H9 (cell line): ENCODE measurements around the gene TAOK2. TPM values are rescaled to one million over a fixed set of nuclear protein-coding genes. Genes with fewer than 3 reads are reported as not detected.
A peak's percentile ranks its signal among the peaks of the same experiment; 100 is the strongest.

Experiments used
- DNase-seq: peaks from one replicate; pipeline ENCODE4 v3.0.0-alpha.2; 2017
- H2AFZ ChIP-seq: one replicate; pipeline ENCODE4 v1.6.1; 2013; ENCODE audit warnings: mild to moderate bottlenecking, low read length, control low read depth, moderate library complexity
- H2AK5ac ChIP-seq: 2 replicates; pipeline ENCODE4 v1.6.1; 2013; ENCODE audit warnings: low read length, control low read depth, mixed read lengths; ENCODE audit not compliant: insufficient read length
- H2BK120ac ChIP-seq: one replicate; pipeline ENCODE4 v1.6.1; 2013; ENCODE audit warnings: low read depth, mild to moderate bottlenecking, low read length, control low read depth, inconsistent platforms; ENCODE audit not compliant: poor library complexity, severe bottlenecking
- H2BK12ac ChIP-seq: 2 replicates; pipeline ENCODE4 v1.6.1; 2013; ENCODE audit warnings: low read length, control low read depth, mixed read lengths, low read depth; ENCODE audit not compliant: insufficient read length
- H2BK15ac ChIP-seq: 2 replicates; pipeline ENCODE4 v1.6.1; 2013; ENCODE audit warnings: low read depth, low read length, control low read depth
- H2BK20ac ChIP-seq: one replicate; pipeline ENCODE4 v1.6.1; 2013; ENCODE audit warnings: low read depth, mild to moderate bottlenecking, low read length, control low read depth, inconsistent platforms; ENCODE audit not compliant: poor library complexity, severe bottlenecking
- H2BK5ac ChIP-seq: 2 replicates; pipeline ENCODE4 v1.6.1; 2013; ENCODE audit warnings: low read length, control low read depth, mixed read lengths; ENCODE audit not compliant: insufficient read length
- H3K14ac ChIP-seq: 2 replicates; pipeline ENCODE4 v1.6.1; 2013; ENCODE audit warnings: low read length, control low read depth; ENCODE audit not compliant: insufficient read depth
- H3K18ac ChIP-seq: 2 replicates; pipeline ENCODE4 v1.6.1; 2013; ENCODE audit warnings: low read depth, mild to moderate bottlenecking, mixed read lengths, low read length, control low read depth; ENCODE audit not compliant: insufficient read length
- H3K23ac ChIP-seq: 2 replicates; pipeline ENCODE4 v1.6.1; 2013; ENCODE audit warnings: low read length, control low read depth, mixed read lengths, low read depth; ENCODE audit not compliant: insufficient read length
- H3K23me2 ChIP-seq: 2 replicates; pipeline ENCODE4 v1.6.1; 2013; ENCODE audit warnings: low read depth, mild to moderate bottlenecking, mixed read lengths, low read length, control low read depth; ENCODE audit not compliant: insufficient read length, poor library complexity, severe bottlenecking
- H3K27ac ChIP-seq: 2 replicates; pipeline ENCODE4 v1.5.1; 2013; ENCODE audit warnings: low read length, control low read depth, mixed read lengths, low read depth; ENCODE audit not compliant: insufficient read length
- H3K27me3 ChIP-seq: 2 replicates; pipeline ENCODE4 v1.6.1; 2013; ENCODE audit warnings: low read length, control low read depth, inconsistent platforms; ENCODE audit not compliant: insufficient read depth
- H3K4ac ChIP-seq: 2 replicates; pipeline ENCODE4 v1.6.1; 2013; ENCODE audit warnings: low read depth, mild to moderate bottlenecking, control low read depth, inconsistent platforms, low read length, moderate library complexity
- H3K4me1 ChIP-seq: 2 replicates; pipeline ENCODE4 v1.6.1; 2013; ENCODE audit warnings: low read length, control low read depth, inconsistent platforms; ENCODE audit not compliant: insufficient read depth
- H3K4me2 ChIP-seq: 2 replicates; pipeline ENCODE4 v1.6.1; 2013; ENCODE audit warnings: low read length, control low read depth, mixed read lengths; ENCODE audit not compliant: insufficient read length, insufficient read depth
- H3K56ac ChIP-seq: 2 replicates; pipeline ENCODE4 v1.6.1; 2013; ENCODE audit warnings: low read depth, mild to moderate bottlenecking, mixed read lengths, low read length, control low read depth; ENCODE audit not compliant: insufficient read length
- H3K79me1 ChIP-seq: 2 replicates; pipeline ENCODE4 v1.6.1; 2013; ENCODE audit warnings: low read depth, mild to moderate bottlenecking, moderate library complexity, low read length, control low read depth, inconsistent platforms; ENCODE audit not compliant: insufficient read depth, poor library complexity, severe bottlenecking
- H3K79me2 ChIP-seq: 2 replicates; pipeline ENCODE4 v1.6.1; 2013; ENCODE audit warnings: low read length, control low read depth, inconsistent platforms; ENCODE audit not compliant: insufficient read depth
- H3K9ac ChIP-seq: 2 replicates; pipeline ENCODE4 v1.6.1; 2013; ENCODE audit warnings: low read length, control low read depth, mixed read lengths; ENCODE audit not compliant: insufficient read length; ENCODE audit errors: extremely low read depth
- H3K9me3 ChIP-seq: one replicate; pipeline ENCODE4 v1.6.1; 2013; ENCODE audit warnings: low read depth, low read length, inconsistent platforms; ENCODE audit not compliant: control insufficient read depth
- H3T11ph ChIP-seq: one replicate; pipeline ENCODE4 v1.6.1; 2013; ENCODE audit warnings: mild to moderate bottlenecking, low read length, control low read depth, inconsistent platforms
- H4K20me1 ChIP-seq: one replicate; pipeline ENCODE4 v1.6.1; 2013; ENCODE audit not compliant: control insufficient read depth, insufficient read length, insufficient read depth
- H4K5ac ChIP-seq: 2 replicates; pipeline ENCODE4 v1.6.1; 2013; ENCODE audit warnings: low read depth, mild to moderate bottlenecking, mixed read lengths, low read length, control low read depth; ENCODE audit not compliant: insufficient read length
- H4K8ac ChIP-seq: replicated peaks from 2 replicates; pipeline ENCODE4 v1.6.1; 2013; ENCODE audit warnings: low read length, control low read depth, mixed read lengths, low read depth; ENCODE audit not compliant: insufficient read length
- H4K91ac ChIP-seq: 2 replicates; pipeline ENCODE4 v1.6.1; 2013; ENCODE audit warnings: low read depth, mild to moderate bottlenecking, moderate library complexity, mixed read lengths, low read length, control low read depth; ENCODE audit not compliant: insufficient read length
- H3K27ac Mint-ChIP-seq, 3 experiments: 2 replicates in 2 of 3; 3 replicates in 1 of 3; pipeline ENCODE4 v1.8.0; 2020 to 2021; ENCODE audit warnings: mixed read lengths in 3 of 3, mild to moderate bottlenecking in 1 of 3, moderate library complexity in 1 of 3
- H3K27me3 Mint-ChIP-seq: 2 replicates; pipeline ENCODE4 v1.8.0; 2021; ENCODE audit warnings: low read depth, mild to moderate bottlenecking, moderate library complexity, mixed read lengths
- H3K36me3 Mint-ChIP-seq, 3 experiments: 2 replicates in 2 of 3; 3 replicates in 1 of 3; pipeline ENCODE4 v1.8.0; 2020 to 2021; ENCODE audit warnings: low read depth in 3 of 3, mixed read lengths in 3 of 3; ENCODE audit not compliant: insufficient read depth in 1 of 3
- H3K4me1 Mint-ChIP-seq, 2 experiments: 2 replicates each; pipeline ENCODE4 v1.8.0; 2020; ENCODE audit warnings: mixed read lengths in 2 of 2
- H3K4me3 Mint-ChIP-seq, 2 experiments: 2 replicates in 1 of 2; 3 replicates in 1 of 2; pipeline ENCODE4 v1.8.0; 2020 to 2021; ENCODE audit warnings: mild to moderate bottlenecking in 2 of 2, mixed read lengths in 2 of 2, moderate library complexity in 1 of 2
- H3K9me3 Mint-ChIP-seq, 2 experiments: 2 replicates in 1 of 2; 3 replicates in 1 of 2; pipeline ENCODE4 v1.8.0; 2020; ENCODE audit warnings: mild to moderate bottlenecking in 2 of 2, mixed read lengths in 2 of 2, moderate library complexity in 1 of 2
- CTCF ChIP-seq: fragments of 200-600 bp; sonication (generic); conservative IDR thresholded peaks from 3 replicates; pipeline ENCODE4 v1.8.0; 2021; ENCODE audit warnings: antibody characterized with exemption, mild to moderate bottlenecking
- WGBS: extraction: QIAGEN DNeasy Blood & Tissue Kit; methylation state at CpG from one replicate; pipeline ENCODE4 v1.1.7; 2013; ENCODE audit warnings: missing lambda C conversion rate, low lambda C conversion rate, mixed read lengths; ENCODE audit not compliant: insufficient read length; ENCODE audit errors: extremely low coverage; 5-methylcytosine and 5-hydroxymethylcytosine counted together
- total RNA-seq: library from RNA; stranded (reverse); gene quantifications from 2 replicates; pipeline ENCODE4 v1.2.1, GENCODE V29; 2021

TAOK2 gene
- total RNA-seq, 1 experiment from 2014 or later, result 43.9 TPM

GRCh38 chr16:30032083-30032819 is 58.6 kb downstream of the TAOK2 start:
- no peak overlapping the region for H4K91ac ChIP-seq
- peak overlapping the region; percentile 73 to 90 for H3K4me3 Mint-ChIP-seq
- no peak overlapping the region for H3K9ac ChIP-seq
- H3K4me1 ChIP-seq, result peaks cover 3% of the 10 kb centered on the region; the same call in 1 of the 2 replicates
- H3K27me3 Mint-ChIP-seq, result peaks cover 44% of the 10 kb centered on the region
- H2BK12ac ChIP-seq, result no peak overlapping the region
- H3K4ac ChIP-seq, result no peak overlapping the region
- H3K9me3 Mint-ChIP-seq, result no peaks in the 10 kb centered on the region; a peak in 1 of 5 replicates
- no peak overlapping the region for H2BK15ac ChIP-seq
- TF ChIP-seq CTCF, result peak; percentile 93
- no peak overlapping the region for H4K5ac ChIP-seq
- H4K8ac ChIP-seq, result no peak overlapping the region
- H3K79me1 ChIP-seq, result no peaks in the 10 kb centered on the region
- no peaks in the 10 kb centered on the region for H3K9me3 ChIP-seq
- no peaks in the 10 kb centered on the region for H4K20me1 ChIP-seq
- no peak overlapping the region for H2AK5ac ChIP-seq
- no peak overlapping the region for H2BK20ac ChIP-seq
- peak; percentile 87 for DNase-seq
- H3K4me2 ChIP-seq, result peak overlapping the region; percentile 76
- no peak overlapping the region for H3K23ac ChIP-seq
- H3K36me3 Mint-ChIP-seq, result peaks cover 0 to 7% (median 5%) of the 10 kb centered on the region in 3 experiments; a peak in 4 of 7 replicates
- H2AFZ ChIP-seq, result no peak overlapping the region
- no peak overlapping the region for H3T11ph ChIP-seq
- H2BK5ac ChIP-seq, result no peak overlapping the region
- H3K27me3 ChIP-seq, result no peaks in the 10 kb centered on the region; the same call in 1 of the 2 replicates
- H3K14ac ChIP-seq, result no peak overlapping the region
- peaks cover 20% of the 10 kb centered on the region for H3K23me2 ChIP-seq
- H2BK120ac ChIP-seq, result no peak overlapping the region
- H3K18ac ChIP-seq, result no peak overlapping the region
- no CpG with 5 or more reads among the region's 12 CpGs for WGBS
- H3K4me1 Mint-ChIP-seq, result peaks cover 27 to 41% of the 10 kb centered on the region in 2 experiments
- no peaks in the 10 kb centered on the region; the same call in 1 of the 2 replicates for H3K79me2 ChIP-seq
- H3K56ac ChIP-seq, result no peak overlapping the region
- H3K27ac ChIP-seq, result no peak overlapping the region
- no peak overlapping the region for H3K27ac Mint-ChIP-seq
